ENCODE measurements around the gene RIMBP3C.

Gene RIMBP3C

DNA sequence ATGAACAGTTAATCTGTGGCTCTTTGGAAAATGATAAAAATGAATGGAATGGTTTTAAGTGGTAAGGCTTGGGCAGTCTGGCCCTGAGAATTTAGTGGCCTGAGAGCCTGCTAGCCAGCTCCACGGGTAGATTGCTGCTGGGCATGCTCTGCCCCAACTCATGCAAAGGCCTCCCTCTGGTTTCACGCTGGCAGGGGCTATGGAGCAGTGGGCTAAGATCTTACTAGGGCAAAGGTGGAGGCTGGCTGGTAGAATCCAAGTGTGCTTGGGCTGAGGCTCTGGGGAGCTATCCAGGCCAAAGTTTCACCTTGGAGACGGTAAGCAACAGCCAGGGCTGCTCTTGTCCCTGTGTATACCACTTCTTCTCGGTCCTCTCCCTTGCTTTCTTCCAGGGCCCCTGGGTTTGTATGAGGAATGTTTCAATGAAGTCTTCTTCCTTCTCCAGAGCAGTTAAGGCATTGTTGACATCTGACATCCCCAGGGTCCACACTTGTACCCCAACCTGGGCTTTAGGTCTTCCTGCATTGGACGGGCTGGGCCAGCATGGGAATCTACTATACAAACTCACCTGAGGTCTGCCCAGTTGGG lies 43.7 kb upstream of the RIMBP3C start:
- Histone ChIP-seq H3K79me2 (ENCODE audit: insufficient read depth, low read length) (peaks cover 99% of the 10 kb centered on the region), H3K4me1 (ENCODE audit: insufficient read depth, low read length, poor library complexity, severe bottlenecking) (peaks cover 3% of the 10 kb centered on the region), H3K4me3 (ENCODE audit: low read length, poor library complexity, severe bottlenecking) (no peak overlapping the region), H2AFZ (ENCODE audit: low read length) (no peak overlapping the region), H3K9ac (ENCODE audit: low read depth, low read length, poor library complexity, severe bottlenecking) (no peak overlapping the region), H3K9me3 (ENCODE audit: insufficient read depth, low read depth, low read length) (no peaks in the 10 kb centered on the region), H3K36me3 (ENCODE audit: insufficient read depth, low read length) (peaks cover 73% of the 10 kb centered on the region; the same call in 1 of the 2 replicates), H3K27me3 (ENCODE audit: insufficient read depth, low read length, poor library complexity, severe bottlenecking) (no peaks in the 10 kb centered on the region), H3K4me2 (ENCODE audit: low read depth, low read length, poor library complexity, severe bottlenecking) (no peak overlapping the region), H3K9me2 (replicated peaks; ENCODE audit: low read depth, low read length) (no peaks in the 10 kb centered on the region), H4K20me1 (ENCODE audit: insufficient read depth, low read length, poor library complexity, severe bottlenecking) (peaks cover 92% of the 10 kb centered on the region), H3F3A (ENCODE audit: low read depth) (no peaks in the 10 kb centered on the region)
- no peak for TF ChIP-seq EZH2phosphoT487 (IDR thresholded peaks at IDR 0.05; ENCODE audit: borderline replicate concordance)
- TF ChIP-seq, protein P1, sequence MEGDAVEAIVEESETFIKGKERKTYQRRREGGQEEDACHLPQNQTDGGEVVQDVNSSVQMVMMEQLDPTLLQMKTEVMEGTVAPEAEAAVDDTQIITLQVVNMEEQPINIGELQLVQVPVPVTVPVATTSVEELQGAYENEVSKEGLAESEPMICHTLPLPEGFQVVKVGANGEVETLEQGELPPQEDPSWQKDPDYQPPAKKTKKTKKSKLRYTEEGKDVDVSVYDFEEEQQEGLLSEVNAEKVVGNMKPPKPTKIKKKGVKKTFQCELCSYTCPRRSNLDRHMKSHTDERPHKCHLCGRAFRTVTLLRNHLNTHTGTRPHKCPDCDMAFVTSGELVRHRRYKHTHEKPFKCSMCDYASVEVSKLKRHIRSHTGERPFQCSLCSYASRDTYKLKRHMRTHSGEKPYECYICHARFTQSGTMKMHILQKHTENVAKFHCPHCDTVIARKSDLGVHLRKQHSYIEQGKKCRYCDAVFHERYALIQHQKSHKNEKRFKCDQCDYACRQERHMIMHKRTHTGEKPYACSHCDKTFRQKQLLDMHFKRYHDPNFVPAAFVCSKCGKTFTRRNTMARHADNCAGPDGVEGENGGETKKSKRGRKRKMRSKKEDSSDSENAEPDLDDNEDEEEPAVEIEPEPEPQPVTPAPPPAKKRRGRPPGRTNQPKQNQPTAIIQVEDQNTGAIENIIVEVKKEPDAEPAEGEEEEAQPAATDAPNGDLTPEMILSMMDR (conservative IDR thresholded peaks at IDR 0.05; ENCODE audit: low read length), result no peak

DNA sequence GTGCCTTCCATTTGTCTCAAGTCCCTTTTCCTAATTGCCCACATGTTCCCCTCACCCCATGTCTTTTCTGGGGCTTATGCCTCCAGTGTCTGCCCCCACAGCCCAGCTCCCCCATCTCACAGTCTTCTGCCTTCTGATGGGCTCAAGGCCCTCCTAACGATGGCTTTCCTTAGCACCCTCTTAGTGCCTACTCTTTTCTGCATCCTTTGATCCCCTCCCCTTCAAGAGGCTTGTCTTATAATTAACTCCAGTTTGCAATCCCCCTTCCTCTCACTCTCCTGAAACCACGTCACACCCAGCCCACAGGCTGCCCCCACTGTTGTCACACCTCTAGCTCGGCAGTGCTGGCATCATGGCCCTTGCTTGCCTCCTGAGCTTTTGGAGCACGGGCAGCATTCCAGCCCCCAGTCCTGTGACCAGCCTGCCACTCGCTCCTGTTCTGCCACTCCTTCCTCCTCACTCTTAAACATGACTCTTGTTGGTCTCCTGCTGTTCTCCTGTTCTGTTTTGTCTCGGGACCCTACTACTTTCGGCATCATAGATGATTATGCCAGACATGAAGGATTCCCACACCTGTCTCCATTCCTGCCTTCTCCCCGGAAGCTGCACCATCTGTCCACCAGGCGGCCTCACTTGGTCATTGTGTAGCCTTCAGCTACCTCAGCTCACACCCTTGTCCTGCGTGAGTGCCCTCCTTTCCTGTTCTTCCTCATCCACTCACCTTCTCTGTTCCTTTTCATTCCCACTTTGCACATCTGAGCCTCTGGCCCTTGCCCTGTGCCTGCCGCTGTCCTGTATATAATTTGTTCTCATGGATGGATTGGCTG lies 42.4 kb upstream of the RIMBP3C start:
- TF ChIP-seq, protein P1 (conservative IDR thresholded peaks at IDR 0.05; ENCODE audit: low read length), result peak; percentile 30; the same call in 1 of the 2 replicates
- TF ChIP-seq EZH2phosphoT487 (IDR thresholded peaks at IDR 0.05; ENCODE audit: borderline replicate concordance), result no peak
- no peaks in the 10 kb centered on the region for H3K9me2 ChIP-seq (replicated peaks; ENCODE audit: low read depth, low read length)
- H3K79me2 ChIP-seq (ENCODE audit: insufficient read depth, low read length), result peaks cover 98% of the 10 kb centered on the region
- no peaks in the 10 kb centered on the region for H3F3A ChIP-seq (ENCODE audit: low read depth)
- H3K36me3 ChIP-seq (ENCODE audit: insufficient read depth, low read length), result peaks cover 65% of the 10 kb centered on the region; the same call in 1 of the 2 replicates
- H3K9me3 ChIP-seq (ENCODE audit: insufficient read depth, low read depth, low read length), result no peaks in the 10 kb centered on the region
- no peaks in the 10 kb centered on the region for H3K27me3 ChIP-seq (ENCODE audit: insufficient read depth, low read length, poor library complexity, severe bottlenecking)
- peaks cover 3% of the 10 kb centered on the region for H3K4me1 ChIP-seq (ENCODE audit: insufficient read depth, low read length, poor library complexity, severe bottlenecking)
- H3K4me3 ChIP-seq (ENCODE audit: low read length, poor library complexity, severe bottlenecking), result no peak overlapping the region
- no peak overlapping the region for H2AFZ ChIP-seq (ENCODE audit: low read length)
- H3K4me2 ChIP-seq (ENCODE audit: low read depth, low read length, poor library complexity, severe bottlenecking), result no peak overlapping the region
- H4K20me1 ChIP-seq (ENCODE audit: insufficient read depth, low read length, poor library complexity, severe bottlenecking), result peaks cover 88% of the 10 kb centered on the region
- H3K9ac ChIP-seq (ENCODE audit: low read depth, low read length, poor library complexity, severe bottlenecking), result no peak overlapping the region

DNA sequence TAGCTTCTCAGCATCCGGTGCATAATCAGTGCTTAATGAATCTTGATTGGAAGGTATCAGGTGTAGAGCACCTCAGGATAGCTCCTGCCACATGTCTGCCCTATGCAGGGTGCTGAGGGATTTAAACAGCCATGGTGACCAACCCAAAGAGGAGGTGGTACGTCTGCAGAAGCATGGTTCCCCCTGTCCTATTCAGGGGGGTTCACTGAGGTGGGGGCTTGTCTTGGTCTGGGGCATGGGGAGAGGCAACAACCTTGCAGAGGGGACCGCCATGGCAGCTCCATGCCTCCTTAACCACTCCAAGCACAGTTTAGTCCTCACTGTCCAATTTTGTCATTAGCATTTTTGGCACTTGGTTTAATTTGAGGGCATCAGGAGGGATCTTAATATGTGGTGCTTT lies 41.2 kb upstream of the RIMBP3C start:
- Histone ChIP-seq H3K27me3 (ENCODE audit: insufficient read depth, low read length, poor library complexity, severe bottlenecking) (no peaks in the 10 kb centered on the region), H4K20me1 (ENCODE audit: insufficient read depth, low read length, poor library complexity, severe bottlenecking) (peaks cover 87% of the 10 kb centered on the region), H2AFZ (ENCODE audit: low read length) (no peak overlapping the region), H3F3A (ENCODE audit: low read depth) (no peaks in the 10 kb centered on the region), H3K9ac (ENCODE audit: low read depth, low read length, poor library complexity, severe bottlenecking) (no peak overlapping the region), H3K4me3 (ENCODE audit: low read length, poor library complexity, severe bottlenecking) (no peak overlapping the region), H3K9me3 (ENCODE audit: insufficient read depth, low read depth, low read length) (no peaks in the 10 kb centered on the region), H3K79me2 (ENCODE audit: insufficient read depth, low read length) (peaks cover 97% of the 10 kb centered on the region), H3K9me2 (replicated peaks; ENCODE audit: low read depth, low read length) (no peaks in the 10 kb centered on the region), H3K36me3 (ENCODE audit: insufficient read depth, low read length) (peaks cover 72% of the 10 kb centered on the region; the same call in 1 of the 2 replicates), H3K4me1 (ENCODE audit: insufficient read depth, low read length, poor library complexity, severe bottlenecking) (peaks cover 3% of the 10 kb centered on the region), H3K4me2 (ENCODE audit: low read depth, low read length, poor library complexity, severe bottlenecking) (no peak overlapping the region)
- TF ChIP-seq EZH2phosphoT487 (IDR thresholded peaks at IDR 0.05; ENCODE audit: borderline replicate concordance), result no peak
- TF ChIP-seq, protein P1 (conservative IDR thresholded peaks at IDR 0.05; ENCODE audit: low read length), result no peak

All from Loucy (cell line).